Activated T-helper 2 cell treated with anti-CD3 and anti-CD28 coated beads, Interferon-gamma antibody, Interleukin-2, Interleukin-4, amounts not matched to agents 10 μg/mL and 5 μg/mL and 100 μg/mL, durations not matched to agents 14 hours and 24 hours and 36 hours (primary cell): ENCODE measurements around the gene COMTD1. TPM values are rescaled to one million over a fixed set of nuclear protein-coding genes. Genes with fewer than 3 reads are reported as not detected.
"Not testable (repeated sequence)": the region's sequence is repeated elsewhere in the genome, so short reads cannot be mapped to it uniquely, and the experiment has no call there.

ENCODE experiments used
- DNase-seq: peaks from one replicate; pipeline ENCODE4 v3.0.0; 2021; ENCODE audit warnings: low spot score
- H3K27ac Mint-ChIP-seq: one replicate; pipeline ENCODE4 v1.8.0; 2021; ENCODE audit warnings: mixed read lengths
- H3K27me3 Mint-ChIP-seq: one replicate; pipeline ENCODE4 v1.8.0; 2021; ENCODE audit warnings: low read depth, mixed read lengths
- H3K36me3 Mint-ChIP-seq: one replicate; pipeline ENCODE4 v1.8.0; 2021; ENCODE audit warnings: low read depth, mixed read lengths
- H3K4me1 Mint-ChIP-seq: one replicate; pipeline ENCODE4 v1.8.0; 2021; ENCODE audit warnings: low read depth, mixed read lengths
- H3K4me3 Mint-ChIP-seq: one replicate; pipeline ENCODE4 v1.8.0; 2021; ENCODE audit warnings: low read depth, mild to moderate bottlenecking, moderate library complexity, mixed read lengths
- H3K9me3 Mint-ChIP-seq: one replicate; pipeline ENCODE4 v1.8.0; 2021; ENCODE audit warnings: mixed read lengths
- intact Hi-C: fragments of 100-400 bp; cut with micrococcal nuclease; formaldehyde crosslinking; loops from one replicate; pipeline ENCODE4 v1.15.1; 2023
- total RNA-seq: library from RNA; stranded (reverse); gene quantifications from 2 replicates; pipeline ENCODE4 v1.2.3, GENCODE V29; 2022

Gene COMTD1
- total RNA-seq, 1 donor from 2014 or later = 38.7 TPM

DNA sequence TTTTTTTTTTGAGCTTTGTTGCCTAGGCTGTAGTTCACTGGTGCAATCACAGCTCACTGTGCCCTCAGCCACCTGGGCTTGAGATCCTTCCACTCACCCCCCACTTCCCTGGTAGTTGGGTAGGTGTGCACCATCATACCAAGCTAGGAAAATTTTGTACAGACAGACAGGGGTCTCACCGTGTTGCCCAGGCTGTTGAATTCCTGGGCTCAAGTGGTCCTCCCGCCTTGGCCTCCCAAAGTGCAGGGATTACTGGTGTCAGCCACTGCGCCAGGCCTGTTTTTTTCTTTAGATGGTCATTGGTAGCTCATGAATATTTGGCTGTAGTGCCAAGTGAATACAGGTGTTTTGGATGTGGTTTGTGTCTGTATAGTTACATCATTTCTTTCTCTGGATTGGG, 7.5 kb downstream of the COMTD1 start:
- intact Hi-C loops = no loop called here
- Mint-ChIP-seq H3K36me3 (peaks cover 81% of the 10 kb centered on the region), H3K9me3 (no peaks in the 10 kb centered on the region), H3K27ac (no peak overlapping the region), H3K4me1 (peaks cover 31% of the 10 kb centered on the region), H3K27me3 (no peaks in the 10 kb centered on the region), H3K4me3 (no peak overlapping the region)
- DNase-seq = no peak

- no peak overlapping the region for H3K4me3 Mint-ChIP-seq
- intact Hi-C loops = no loop called here
- no peaks in the 10 kb centered on the region for H3K27me3 Mint-ChIP-seq
- H3K36me3 Mint-ChIP-seq = peaks cover 80% of the 10 kb centered on the region
- no peaks in the 10 kb centered on the region for H3K9me3 Mint-ChIP-seq
- H3K4me1 Mint-ChIP-seq = peaks cover 34% of the 10 kb centered on the region
- no peak overlapping the region for H3K27ac Mint-ChIP-seq
- no peak for DNase-seq
Measured at GRCh38 chr10:75226656-75227055, 9.1 kb downstream of the COMTD1 start.

GRCh38 chr10:75226095-75226494, 9.7 kb downstream of the COMTD1 start:
- Mint-ChIP-seq H3K4me1 (peaks cover 34% of the 10 kb centered on the region), H3K36me3 (peaks cover 80% of the 10 kb centered on the region), H3K27ac (no peak overlapping the region), H3K4me3 (no peak overlapping the region), H3K9me3 (no peaks in the 10 kb centered on the region), H3K27me3 (no peaks in the 10 kb centered on the region)
- intact Hi-C loops = no loop called here
- no peak for DNase-seq

DNA sequence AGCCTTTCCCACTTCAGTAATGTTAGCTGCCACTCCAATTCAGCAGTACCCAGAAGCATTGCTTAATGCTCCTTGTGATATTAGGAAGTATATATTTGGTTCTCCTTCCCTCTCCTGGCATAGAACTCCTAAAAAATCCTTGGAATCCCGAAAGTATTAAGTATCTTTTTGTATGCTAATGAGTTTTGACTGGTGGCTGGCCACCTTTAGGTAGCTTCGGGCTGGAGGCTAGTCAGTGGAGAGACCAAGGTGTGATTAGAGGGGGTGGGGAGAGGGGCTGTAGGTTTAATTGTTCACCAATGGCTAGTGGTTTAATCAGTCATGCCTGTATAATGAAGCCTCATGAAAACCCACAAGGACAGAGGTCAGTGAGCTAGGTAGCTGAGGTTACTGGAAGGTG, 12.2 kb downstream of the COMTD1 start:
- Mint-ChIP-seq H3K27me3 (no peaks in the 10 kb centered on the region), H3K9me3 (no peaks in the 10 kb centered on the region), H3K4me1 (peaks cover 28% of the 10 kb centered on the region), H3K27ac (no peak overlapping the region), H3K4me3 (no peak overlapping the region), H3K36me3 (peaks cover 76% of the 10 kb centered on the region)
- no peak for DNase-seq
- intact Hi-C loops = no loop called here

DNA sequence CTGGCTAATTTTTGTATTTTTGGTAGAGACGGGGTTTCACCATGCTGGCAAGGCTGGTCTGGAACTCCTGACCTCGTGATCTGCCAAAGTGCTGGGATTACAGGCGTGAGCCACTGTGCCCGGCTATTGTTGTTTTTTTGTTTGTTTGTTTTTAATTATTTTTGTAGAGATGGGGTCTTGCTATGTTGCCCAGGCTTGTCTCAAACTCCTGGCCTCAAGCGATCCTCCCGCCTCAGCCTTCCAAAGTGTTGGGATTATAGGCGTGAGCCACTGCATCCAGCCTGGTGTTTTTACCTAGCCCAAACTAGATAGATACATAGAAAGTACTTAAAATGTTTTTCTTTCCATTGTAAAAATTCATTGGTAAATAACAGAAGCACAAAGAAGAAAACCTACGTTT, 14.3 kb downstream of the COMTD1 start:
- DNase-seq, H3K27me3 Mint-ChIP-seq, H3K9me3 Mint-ChIP-seq, H3K4me3 Mint-ChIP-seq, intact Hi-C loops, H3K27ac Mint-ChIP-seq: not testable (repeated sequence)
- H3K4me1 Mint-ChIP-seq = peaks cover 32% of the 10 kb centered on the region
- H3K36me3 Mint-ChIP-seq = peaks cover 86% of the 10 kb centered on the region

DNA sequence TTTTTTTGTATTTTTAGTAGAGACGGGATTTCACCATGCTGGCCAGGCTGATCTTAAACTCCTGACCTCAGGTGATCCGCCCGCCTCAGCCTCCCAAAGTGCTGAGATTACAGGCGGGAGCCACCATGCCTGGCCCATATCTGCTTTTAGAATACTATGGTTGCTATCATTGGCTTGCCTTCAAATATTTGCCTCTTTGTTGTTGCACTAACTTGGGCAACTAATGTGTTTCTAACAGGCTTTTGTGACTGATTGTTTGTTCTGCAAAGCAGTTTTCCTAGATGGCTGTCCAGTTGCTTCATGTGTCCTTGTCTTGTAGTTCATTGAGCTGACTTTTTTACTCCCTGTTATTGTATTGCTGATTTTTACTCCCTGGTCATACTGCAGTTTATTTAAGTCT, 15.5 kb downstream of the COMTD1 start:
- no peak overlapping the region for H3K27ac Mint-ChIP-seq
- intact Hi-C loops = no loop called here
- peaks cover 87% of the 10 kb centered on the region for H3K36me3 Mint-ChIP-seq
- peaks cover 32% of the 10 kb centered on the region for H3K4me1 Mint-ChIP-seq
- no peak for DNase-seq
- H3K27me3 Mint-ChIP-seq = no peaks in the 10 kb centered on the region
- no peaks in the 10 kb centered on the region for H3K9me3 Mint-ChIP-seq
- no peak overlapping the region for H3K4me3 Mint-ChIP-seq

DNA sequence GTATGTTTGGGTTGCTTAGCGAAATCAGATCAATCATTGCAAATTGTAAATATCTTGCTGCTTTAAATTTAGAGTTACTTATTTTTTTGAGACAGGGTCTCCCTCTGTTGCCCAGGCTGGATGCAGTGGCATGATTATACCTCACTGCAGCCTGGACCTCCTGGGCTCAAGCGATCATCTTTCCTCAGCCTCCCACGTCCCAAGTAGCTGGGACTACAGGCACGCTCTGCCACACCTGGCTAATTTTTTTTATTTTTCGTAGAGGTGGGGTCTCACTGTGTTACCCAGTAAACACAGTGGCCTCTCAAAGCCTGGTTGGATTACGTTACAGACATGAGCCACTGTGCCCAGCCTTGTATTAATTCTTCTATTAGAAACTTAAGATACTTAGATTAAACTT, 23.4 kb downstream of the COMTD1 start:
- no peaks in the 10 kb centered on the region for H3K27me3 Mint-ChIP-seq
- H3K36me3 Mint-ChIP-seq = peaks cover 54% of the 10 kb centered on the region
- no peaks in the 10 kb centered on the region for H3K9me3 Mint-ChIP-seq
- peak overlapping the region; percentile 97 for H3K4me3 Mint-ChIP-seq
- intact Hi-C loops = loop anchor here (5.0 kb wide), 2 partner anchors 75 to 625 kb away; no protein-coding TSS in a partner anchor
- no peak for DNase-seq
- H3K27ac Mint-ChIP-seq = peak overlapping the region; percentile 12
- H3K4me1 Mint-ChIP-seq = peaks cover 40% of the 10 kb centered on the region

GRCh38 chr10:75211007-75211691, 24.6 kb downstream of the COMTD1 start:
- H3K36me3 Mint-ChIP-seq = peaks cover 43% of the 10 kb centered on the region
- intact Hi-C loops = loop anchor here (2.0 to 5.0 kb wide), 3 partner anchors 22 to 624 kb away; no protein-coding TSS in a partner anchor
- peak overlapping the region; percentile 97 for H3K4me3 Mint-ChIP-seq
- no peaks in the 10 kb centered on the region for H3K27me3 Mint-ChIP-seq
- no peaks in the 10 kb centered on the region for H3K9me3 Mint-ChIP-seq
- DNase-seq = peak; percentile 24
- H3K27ac Mint-ChIP-seq = peak overlapping the region; percentile 97
- peaks cover 34% of the 10 kb centered on the region for H3K4me1 Mint-ChIP-seq

- Mint-ChIP-seq H3K27me3 (no peaks in the 10 kb centered on the region), H3K4me3 (peak within 1 kb of the TSS; percentile 97), H3K4me1 (peaks cover 32% of the 10 kb centered on the region), H3K9me3 (no peaks in the 10 kb centered on the region), H3K27ac (peak within 1 kb of the TSS; percentile 100), H3K36me3 (peaks cover 36% of the 10 kb centered on the region)
- intact Hi-C loops = loop anchor here (1.0 to 5.0 kb wide), 7 partner anchors 20 to 623 kb away; partner anchors contain the start of gene KAT6B
- DNase-seq = peak; percentile 95
Measured at GRCh38 chr10:75210282-75211006, 25.3 kb downstream of the COMTD1 start, which contains the start of gene VDAC2. TSS of gene VDAC2 (plus strand) at chr10:75210796. CDS start at chr10:75211159, 363 bp downstream.

GRCh38 chr10:75209921-75210281, 25.9 kb downstream of the COMTD1 start:
- intact Hi-C loops = loop anchor here (1.0 to 5.0 kb wide), 7 partner anchors 20 to 623 kb away; partner anchors contain the start of gene KAT6B
- peaks cover 32% of the 10 kb centered on the region for H3K4me1 Mint-ChIP-seq
- peaks cover 35% of the 10 kb centered on the region for H3K36me3 Mint-ChIP-seq
- H3K9me3 Mint-ChIP-seq = no peaks in the 10 kb centered on the region
- H3K27me3 Mint-ChIP-seq = no peaks in the 10 kb centered on the region
- H3K4me3 Mint-ChIP-seq = peak overlapping the region; percentile 95
- H3K27ac Mint-ChIP-seq = peak overlapping the region; percentile 100
- DNase-seq = peak; percentile 75

DNA sequence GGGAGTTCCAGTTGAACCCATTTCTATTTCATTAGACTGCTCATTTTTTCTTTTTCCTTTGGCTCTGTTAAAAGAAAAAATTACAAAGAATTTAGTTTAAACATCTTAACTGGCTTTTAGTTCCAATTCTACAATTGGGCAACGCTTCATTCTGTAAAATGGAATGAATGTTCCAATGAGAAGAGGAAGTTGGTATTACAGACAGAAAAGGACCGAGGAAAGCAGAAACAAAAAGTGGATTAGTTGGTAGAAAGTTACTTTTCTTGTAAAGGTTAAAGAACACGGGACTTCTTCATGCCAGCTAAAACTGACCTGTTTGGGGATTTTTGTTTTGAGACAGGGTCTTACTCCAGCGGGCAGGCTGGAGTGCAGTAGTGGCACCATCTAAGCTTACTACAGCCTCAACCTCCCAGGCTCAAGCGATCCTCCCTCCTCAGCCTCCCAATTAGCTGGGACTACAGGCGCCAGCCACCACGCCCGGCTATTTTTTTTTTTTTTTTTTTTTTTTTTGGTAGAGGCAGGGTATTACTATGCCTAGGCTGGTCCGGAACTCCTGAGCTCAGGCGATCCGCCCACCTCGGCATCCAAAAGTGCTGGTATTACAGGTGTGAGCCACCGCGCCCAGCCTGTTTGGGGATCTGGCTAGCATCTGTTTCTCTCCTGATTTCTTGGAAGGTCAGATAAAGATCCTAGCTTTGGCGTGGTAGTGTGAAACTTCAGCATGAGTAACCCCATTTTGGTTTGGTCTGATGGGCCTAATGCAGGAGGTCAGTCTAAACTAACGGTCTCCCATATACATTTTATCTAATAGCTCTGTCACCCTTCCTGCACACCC, 26.5 kb downstream of the COMTD1 start:
- H3K9me3 Mint-ChIP-seq = no peaks in the 10 kb centered on the region
- H3K4me3 Mint-ChIP-seq = peak overlapping the region; percentile 95
- no peak for DNase-seq
- H3K27me3 Mint-ChIP-seq = no peaks in the 10 kb centered on the region
- H3K27ac Mint-ChIP-seq = peak overlapping the region; percentile 100
- peaks cover 29% of the 10 kb centered on the region for H3K36me3 Mint-ChIP-seq
- peaks cover 32% of the 10 kb centered on the region for H3K4me1 Mint-ChIP-seq
- intact Hi-C loops = no loop called here

DNA sequence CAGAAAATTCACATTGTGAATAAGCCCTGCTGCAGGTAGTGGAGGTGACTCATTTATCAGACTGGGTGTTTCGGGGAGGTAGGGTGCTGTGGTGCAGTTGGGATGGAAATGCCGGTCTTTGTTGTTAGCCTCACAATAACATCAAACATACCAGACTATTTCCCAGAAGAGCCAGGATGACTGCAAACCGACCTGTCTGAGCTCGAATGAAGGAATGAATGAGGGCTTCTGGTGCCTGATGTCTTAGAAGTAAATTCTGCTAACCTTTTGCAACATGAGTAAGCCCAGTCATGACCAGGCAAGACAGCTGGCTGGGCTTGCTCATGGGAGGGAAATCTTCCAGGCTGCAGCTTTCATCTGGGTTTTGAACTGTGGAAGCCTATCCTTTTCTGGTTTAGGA, 27.6 kb downstream of the COMTD1 start:
- Mint-ChIP-seq H3K36me3 (peaks cover 21% of the 10 kb centered on the region), H3K4me3 (peak overlapping the region; percentile 47), H3K27ac (peak overlapping the region; percentile 52), H3K27me3 (no peaks in the 10 kb centered on the region), H3K9me3 (no peaks in the 10 kb centered on the region), H3K4me1 (peaks cover 28% of the 10 kb centered on the region)
- intact Hi-C loops = no loop called here
- DNase-seq = no peak
